ENCODE measurements around the gene C1QTNF4.

DNA sequence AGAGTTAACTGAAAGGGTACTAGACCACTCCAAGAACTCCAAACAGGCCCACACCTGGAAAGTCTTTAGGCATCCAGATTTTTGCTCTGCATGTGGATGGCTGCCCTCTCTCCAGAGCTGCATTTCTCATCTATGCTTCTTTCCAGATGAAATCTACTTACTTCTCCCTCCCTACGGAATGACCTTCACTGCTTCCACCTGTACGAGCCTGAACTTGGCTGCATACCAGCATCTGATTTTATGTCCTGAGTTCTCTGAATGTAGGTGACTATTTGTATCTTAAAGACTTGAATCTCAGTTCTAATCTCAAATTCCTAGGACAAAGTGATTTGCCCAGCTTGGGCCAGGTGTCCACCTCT lies 54.6 kb downstream of the C1QTNF4 start:
- TF ChIP-seq, protein P1, sequence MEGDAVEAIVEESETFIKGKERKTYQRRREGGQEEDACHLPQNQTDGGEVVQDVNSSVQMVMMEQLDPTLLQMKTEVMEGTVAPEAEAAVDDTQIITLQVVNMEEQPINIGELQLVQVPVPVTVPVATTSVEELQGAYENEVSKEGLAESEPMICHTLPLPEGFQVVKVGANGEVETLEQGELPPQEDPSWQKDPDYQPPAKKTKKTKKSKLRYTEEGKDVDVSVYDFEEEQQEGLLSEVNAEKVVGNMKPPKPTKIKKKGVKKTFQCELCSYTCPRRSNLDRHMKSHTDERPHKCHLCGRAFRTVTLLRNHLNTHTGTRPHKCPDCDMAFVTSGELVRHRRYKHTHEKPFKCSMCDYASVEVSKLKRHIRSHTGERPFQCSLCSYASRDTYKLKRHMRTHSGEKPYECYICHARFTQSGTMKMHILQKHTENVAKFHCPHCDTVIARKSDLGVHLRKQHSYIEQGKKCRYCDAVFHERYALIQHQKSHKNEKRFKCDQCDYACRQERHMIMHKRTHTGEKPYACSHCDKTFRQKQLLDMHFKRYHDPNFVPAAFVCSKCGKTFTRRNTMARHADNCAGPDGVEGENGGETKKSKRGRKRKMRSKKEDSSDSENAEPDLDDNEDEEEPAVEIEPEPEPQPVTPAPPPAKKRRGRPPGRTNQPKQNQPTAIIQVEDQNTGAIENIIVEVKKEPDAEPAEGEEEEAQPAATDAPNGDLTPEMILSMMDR (IDR thresholded peaks at IDR 0.05; ENCODE audit: low read depth, low read length) = no peak
- TF ChIP-seq, protein P2, sequence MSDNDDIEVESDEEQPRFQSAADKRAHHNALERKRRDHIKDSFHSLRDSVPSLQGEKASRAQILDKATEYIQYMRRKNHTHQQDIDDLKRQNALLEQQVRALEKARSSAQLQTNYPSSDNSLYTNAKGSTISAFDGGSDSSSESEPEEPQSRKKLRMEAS (IDR thresholded peaks at IDR 0.05; ENCODE audit: low read depth, low read length) = no peak
- TF ChIP-seq POLR2A (IDR thresholded peaks at IDR 0.05; ENCODE audit: extremely low read depth, insufficient read length) = no peak

All from NB4 (cell line).